Muscle of back (tissue), 11 donors: Measurements from ENCODE around the gene TLE7. TPM values are rescaled to one million over a fixed set of nuclear protein-coding genes. Genes with fewer than 3 reads are reported as not detected.

Source experiments
- DNase-seq, 3 donors: peaks; one replicate each; pipeline versions ENCODE4 v3.0.0 to v3.0.0-alpha.2; 2013
- polyA plus RNA-seq, 10 donors: library from polyadenylated mRNA; unstranded; fragments of 120-200 nt; gene quantifications; one replicate each; pipeline ENCODE4 v1.2.1, GENCODE V29; 2013; ENCODE audit not compliant: insufficient read length in 10 of 10

Gene TLE7
- polyA plus RNA-seq, 10 donors = not detected

DNA sequence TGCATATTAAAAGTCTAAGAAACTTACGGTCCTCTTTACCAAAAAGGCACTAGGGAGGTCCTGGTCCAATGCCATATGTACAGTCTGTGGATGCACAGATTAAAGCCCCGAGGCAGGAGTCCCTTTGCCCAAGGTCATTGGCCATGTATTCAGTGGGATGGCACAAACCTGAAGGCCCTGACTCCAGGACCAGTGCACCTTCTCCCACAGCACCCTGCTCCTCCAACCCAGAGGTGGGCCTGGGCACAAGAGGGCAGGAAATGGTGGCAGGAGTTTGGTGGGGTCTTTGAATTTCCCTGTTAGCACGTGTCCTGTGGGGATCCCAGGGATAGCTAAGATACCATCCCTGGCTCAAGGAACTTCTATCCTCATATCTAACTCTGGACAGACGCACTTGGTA is 28.5 kb downstream of the TLE7 start:
- no peak for DNase-seq

DNA sequence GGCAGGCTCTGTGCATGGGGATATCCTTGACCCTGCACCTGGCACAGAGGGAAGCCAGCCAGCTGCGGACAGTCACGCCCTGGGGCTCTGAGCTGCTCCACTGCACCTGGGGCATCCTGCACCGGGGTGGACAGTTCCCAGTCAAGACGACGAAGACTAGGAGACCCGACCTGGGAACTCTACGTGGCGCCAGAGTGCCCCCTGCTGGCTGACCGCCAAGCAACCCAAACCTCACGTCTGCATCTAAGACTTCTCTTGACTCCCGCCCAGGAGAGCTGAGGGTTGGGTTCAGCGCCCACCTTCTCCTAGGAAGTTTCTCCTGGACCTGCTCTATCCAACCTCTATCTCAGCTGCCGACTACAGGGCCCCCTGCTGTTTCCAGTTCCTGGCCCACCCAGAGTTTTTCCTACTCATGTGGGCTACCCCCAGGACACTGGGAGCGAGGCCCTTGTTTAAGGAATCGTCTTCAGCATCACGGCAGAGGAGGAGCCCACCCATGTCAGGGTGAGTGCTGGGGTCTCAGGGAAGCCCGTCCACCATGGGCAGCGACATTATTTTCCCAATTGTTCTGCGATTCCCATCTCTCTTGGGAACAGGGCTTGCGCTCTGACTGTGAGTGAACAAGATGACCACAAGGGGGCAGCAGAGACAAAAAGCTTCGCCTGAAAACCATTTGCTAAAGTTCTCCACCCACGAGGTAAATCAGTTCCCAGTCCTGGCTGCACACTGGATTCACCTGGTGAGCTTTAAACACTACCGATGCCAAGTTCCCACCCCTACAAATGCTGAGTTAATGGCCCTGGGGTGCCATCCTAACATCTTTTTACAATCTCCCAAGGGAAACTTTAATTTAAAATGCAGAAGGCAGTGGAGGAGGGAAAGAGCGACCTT is 29.3 kb downstream of the TLE7 start:
- peak; percentile 54 to 78 (median 67) for DNase-seq

DNA sequence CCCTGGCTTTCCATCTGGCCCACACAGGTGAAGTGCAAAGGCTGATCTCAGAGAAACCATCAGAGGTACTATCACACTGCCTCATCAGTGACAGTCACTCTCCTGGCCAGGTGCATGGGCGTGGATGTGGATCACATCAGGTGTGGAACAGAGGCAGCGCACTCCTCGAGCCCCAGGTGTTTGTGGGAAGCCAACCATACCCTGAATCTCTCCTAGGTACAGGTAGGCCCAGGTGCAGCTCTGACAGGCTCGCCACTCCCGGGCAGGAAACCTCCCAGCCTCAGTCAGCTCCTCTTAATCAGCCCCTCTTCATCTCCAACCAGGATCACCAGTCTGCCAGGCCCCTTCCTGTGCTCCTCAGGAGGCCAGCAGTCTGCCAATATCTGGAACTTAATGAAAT is 31.7 kb downstream of the TLE7 start:
- no peak for DNase-seq

- DNase-seq = no peak
Observed at GRCh38 chr16:71409011-71409775, 32.7 kb downstream of the TLE7 start.

GRCh38 chr16:71408536-71408935 is 33.3 kb downstream of the TLE7 start:
- no peak for DNase-seq

DNA sequence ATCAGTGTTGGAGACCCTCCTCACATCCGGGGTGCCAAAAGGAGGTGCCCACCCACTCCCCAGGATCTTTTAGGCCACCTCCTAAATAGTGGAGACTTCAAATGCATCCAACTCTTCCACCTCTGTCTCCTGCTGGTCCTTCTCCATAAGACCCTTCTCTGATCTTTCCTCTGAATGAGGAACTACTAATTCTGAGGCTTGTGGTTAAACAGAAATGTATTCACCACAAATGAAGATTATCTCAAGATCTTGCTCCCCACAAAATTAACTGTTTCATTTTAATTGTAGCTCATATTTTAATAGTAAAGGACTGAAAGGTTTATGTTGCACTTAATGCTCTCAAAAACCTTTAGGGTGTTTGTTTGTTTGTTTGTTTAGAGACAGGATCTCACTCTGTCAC is 34.1 kb downstream of the TLE7 start:
- no peak for DNase-seq

GRCh38 chr16:71406724-71407123 is 35.1 kb downstream of the TLE7 start:
- no peak for DNase-seq

DNA sequence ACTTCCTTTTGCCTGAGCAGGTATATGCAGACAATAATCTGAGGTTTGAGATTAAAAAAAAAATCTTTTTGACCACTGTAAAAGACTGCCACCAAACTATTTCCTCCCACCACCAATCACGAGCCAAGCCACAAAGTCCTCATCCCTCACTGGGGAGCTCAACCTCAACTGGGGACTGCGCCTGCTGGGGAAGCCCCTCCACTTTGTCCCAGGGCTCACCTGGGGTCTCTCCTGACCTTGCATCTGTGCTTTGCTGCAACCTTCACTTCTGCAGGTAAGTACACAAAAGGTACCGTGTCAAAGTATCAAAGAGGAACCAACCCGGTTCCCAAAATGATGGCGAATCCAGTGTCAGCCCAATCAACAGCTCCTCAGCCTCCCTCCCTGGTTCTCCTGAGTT is 35.5 kb downstream of the TLE7 start:
- DNase-seq = no peak

DNA sequence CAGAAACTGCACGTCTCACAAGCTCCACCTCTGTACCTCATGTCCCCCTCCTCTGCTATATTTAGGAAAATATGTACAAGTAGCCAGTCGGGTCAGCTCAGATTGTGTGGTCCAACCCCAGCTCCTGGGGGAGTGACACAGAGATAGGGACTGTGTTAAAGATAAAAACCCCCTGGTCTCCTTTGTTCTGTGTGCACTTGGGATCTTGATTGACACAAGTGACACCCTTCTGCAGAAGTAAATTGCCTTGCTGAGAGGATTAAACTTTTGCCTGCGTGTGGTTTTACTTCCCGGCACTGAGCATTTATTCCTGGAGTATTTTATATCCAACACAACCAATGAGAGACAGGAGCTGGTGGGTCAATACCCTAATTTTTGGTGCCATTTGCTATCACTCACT is 37.5 kb downstream of the TLE7 start:
- no peak for DNase-seq

GRCh38 chr16:71402674-71403073 is 39.2 kb downstream of the TLE7 start:
- DNase-seq = no peak

DNA sequence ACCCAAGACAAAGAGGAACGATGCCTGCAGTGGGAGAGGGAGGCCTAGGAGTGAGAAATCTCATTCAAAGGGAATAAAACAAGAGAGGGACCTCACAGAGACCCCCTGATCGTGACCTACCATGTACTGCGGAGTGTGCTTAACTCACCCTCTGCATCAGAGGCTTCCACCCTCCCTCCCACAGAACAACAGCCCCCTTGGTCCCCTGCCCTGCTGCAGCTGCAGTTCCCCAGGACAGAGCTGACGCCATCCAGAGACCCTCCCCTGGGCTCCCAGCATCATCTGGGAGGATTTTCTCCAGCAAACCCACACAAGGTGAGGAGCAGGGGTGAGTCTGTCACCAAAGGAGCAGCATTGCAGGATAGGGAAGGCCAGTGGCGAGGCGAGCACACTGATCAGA is 39.8 kb downstream of the TLE7 start:
- DNase-seq = no peak

DNA sequence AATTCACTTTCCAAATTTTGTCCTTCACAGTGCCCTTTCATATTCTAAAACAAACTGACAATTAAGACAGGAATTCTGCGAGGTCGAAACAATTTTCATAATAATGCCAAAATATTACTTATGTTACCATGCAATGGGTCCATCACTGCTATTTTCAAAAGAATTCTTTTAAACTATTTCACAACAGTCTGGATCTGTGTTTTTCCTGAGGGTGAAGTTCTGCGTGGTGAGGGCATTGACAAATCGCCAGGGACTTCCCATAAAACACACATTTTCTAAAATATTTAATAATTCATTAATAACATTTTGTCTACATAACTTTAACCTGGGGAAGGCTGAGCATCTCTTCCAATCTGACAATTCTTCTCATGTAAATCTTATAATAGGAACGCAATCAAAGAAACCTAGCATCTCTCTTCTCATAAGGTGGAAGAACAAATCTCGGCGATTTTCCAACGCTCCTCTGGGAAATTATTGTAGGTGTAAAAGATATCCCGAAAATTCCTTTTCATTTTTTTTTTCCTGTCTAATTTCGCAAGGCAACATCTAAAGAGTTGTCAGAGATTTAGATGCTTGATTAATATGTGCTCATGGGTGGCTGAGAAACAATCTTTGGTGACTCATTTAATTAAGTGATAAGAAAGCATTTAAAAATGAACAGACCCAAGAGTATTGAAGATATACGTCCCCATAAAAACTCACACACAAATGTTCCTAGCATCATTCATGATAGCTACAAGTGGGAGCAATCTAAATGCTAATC is 41.9 kb downstream of the TLE7 start:
- DNase-seq = no peak

- no peak for DNase-seq
Observed at GRCh38 chr16:71396594-71396993, 45.3 kb downstream of the TLE7 start.

DNA sequence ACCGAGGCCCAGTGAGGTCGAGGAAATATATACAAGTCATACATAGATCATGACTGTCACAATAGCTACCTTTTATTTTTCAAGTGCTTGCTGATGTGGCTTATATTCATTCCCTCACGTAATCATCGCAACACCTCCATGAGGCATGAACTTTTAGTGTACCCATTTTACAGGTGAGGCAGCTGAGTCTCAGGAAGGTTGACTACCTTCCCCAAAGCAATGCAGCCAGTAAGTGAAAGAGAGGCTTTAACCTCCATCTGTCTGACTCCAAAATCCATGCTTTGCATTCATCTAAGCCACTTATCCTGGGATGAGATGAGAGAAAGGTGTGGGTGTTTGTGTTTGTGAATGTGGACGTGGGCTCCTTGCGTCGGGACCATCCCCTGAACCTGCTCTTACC is 52.5 kb downstream of the TLE7 start:
- no peak for DNase-seq

- DNase-seq = no peak
Observed at GRCh38 chr16:71387045-71387871, 54.6 kb downstream of the TLE7 start.

- DNase-seq = no peak
Observed at GRCh38 chr16:71384073-71384724, 57.7 kb downstream of the TLE7 start.

GRCh38 chr16:71383054-71383773 is 58.6 kb downstream of the TLE7 start:
- no peak for DNase-seq

DNA sequence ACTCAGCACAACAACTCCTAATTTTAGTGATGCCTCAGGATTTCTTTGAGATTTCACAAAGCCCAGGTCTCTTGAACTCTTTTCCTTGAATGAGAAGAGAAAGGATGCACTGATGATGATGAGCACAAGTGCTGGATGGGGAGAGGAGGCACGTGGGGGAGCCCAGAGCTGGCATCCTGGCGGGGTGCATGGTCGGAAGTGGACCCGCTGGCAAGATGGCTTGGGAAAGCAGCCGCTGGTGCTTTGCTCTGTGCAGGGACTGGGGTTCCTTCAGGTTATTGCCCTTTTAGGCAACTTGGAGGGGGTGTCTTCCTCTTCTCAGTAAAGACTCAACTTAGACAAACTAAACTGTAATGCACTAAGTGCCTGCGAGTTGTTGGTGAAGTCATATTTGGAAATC is 61.0 kb downstream of the TLE7 start:
- DNase-seq = no peak
